GM10847 (cell line): ENCODE data around the gene GBP4.

Experiments used
- POLR2A ChIP-seq: IDR thresholded peaks from 2 replicates; pipeline ENCODE4 v1.6.1; 2011; ENCODE audit not compliant: insufficient read length; ENCODE audit errors: extremely low read depth

GBP4 gene

DNA sequence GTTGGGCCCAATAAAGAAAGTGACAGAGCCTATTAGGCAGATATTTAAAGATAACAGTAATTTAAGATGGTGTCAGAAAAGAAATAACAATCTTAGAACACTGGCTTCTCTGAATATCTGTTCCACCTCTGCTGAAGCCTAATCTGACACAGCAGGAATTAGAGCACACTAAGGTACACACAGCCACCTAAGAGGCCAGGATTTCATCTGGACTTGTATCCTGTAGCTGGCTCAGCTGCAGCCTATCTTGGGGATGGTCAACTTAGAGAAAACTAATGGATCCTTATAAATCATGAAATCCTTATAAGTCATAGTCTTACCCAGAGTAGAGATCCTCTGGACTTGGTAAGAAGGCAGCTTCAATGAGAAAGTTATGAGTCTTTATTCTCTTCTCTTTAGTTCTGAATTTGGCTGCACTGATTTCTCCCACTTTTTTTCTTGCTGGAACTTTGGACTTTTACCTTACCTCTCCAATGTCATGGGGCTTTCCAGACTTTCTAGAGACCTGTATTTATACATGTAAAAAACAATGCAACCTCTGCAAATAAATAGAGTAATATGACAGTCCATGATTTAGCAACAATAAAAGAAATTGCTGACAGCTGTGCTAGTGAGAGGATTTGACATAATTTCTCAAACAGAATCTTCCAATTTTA, 23.0 kb downstream of the GBP4 start, which contains the start of gene GBP7:
TSS of gene GBP7 (minus strand) at position 403 of the 656 bp plus-strand sequence. CDS start 4,068 bp downstream, outside the sequence.
- TF ChIP-seq POLR2A = no peak

DNA sequence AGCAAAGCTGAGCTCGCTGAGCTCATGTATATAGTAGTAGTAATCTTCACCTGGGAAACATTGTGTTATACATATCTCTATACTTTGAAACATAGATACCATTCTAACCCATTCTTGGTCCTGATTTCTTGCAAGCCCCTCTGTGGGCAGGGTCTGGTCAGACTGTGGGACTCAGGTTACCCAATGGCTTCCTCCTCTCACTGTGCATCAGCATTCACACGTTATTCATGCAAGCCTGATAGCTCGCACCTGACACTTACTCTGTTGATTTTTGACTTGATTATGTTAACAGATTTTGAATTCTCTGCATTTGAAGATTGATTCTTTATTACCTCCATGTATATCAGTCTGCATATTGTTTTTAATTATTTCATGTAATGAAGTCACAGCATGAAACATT, 24.3 kb downstream of the GBP4 start:
- no peak for TF ChIP-seq POLR2A

DNA sequence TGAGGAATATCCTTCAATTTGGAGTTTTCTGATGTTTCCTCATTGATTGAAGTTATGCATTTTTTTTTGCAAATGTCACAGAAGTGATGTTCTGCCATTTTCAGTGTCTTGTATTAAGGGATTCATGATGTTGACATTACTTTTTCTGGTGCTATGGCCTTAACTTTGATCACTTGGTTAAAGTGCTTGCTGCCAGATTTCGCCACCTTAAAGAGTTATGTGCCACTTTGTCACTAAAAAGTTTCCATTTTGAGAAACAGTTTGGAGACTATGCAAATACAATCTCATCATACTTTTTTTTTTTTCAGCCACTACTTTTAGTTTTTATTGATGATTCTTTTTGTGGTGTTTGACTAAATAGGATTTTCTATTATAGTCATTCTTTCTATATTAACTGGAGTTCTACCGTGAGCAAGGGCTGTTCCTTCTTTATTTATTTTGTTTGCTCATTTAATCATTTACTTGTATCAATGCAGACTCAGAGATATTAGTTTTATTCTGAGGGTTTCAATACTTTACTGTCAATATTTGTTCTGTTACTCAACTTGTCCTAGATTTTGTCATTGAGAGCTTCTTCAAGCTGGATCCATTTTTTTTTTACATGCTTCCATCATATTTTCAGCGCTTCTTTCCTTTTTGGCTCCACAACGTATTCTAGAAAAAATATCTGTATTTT, 26.1 kb downstream of the GBP4 start:
- TF ChIP-seq POLR2A = no peak

DNA sequence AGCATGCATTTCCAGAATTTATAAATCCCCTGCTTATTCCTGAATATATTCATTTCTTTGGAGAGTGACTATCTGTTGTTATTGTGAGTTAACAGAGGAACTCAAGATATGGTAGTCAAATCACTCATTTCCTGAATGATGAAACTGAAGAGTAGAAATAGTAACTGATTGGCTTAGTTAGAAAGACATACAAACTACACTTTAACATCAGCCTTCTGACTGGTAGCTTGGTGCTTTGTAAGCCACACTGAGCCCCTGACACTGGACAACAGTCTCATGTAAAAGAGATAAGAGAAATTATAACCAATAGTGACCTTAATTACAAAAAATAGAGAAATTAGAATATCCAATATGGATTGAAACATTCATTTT, 27.7 kb downstream of the GBP4 start:
- TF ChIP-seq POLR2A = no peak

DNA sequence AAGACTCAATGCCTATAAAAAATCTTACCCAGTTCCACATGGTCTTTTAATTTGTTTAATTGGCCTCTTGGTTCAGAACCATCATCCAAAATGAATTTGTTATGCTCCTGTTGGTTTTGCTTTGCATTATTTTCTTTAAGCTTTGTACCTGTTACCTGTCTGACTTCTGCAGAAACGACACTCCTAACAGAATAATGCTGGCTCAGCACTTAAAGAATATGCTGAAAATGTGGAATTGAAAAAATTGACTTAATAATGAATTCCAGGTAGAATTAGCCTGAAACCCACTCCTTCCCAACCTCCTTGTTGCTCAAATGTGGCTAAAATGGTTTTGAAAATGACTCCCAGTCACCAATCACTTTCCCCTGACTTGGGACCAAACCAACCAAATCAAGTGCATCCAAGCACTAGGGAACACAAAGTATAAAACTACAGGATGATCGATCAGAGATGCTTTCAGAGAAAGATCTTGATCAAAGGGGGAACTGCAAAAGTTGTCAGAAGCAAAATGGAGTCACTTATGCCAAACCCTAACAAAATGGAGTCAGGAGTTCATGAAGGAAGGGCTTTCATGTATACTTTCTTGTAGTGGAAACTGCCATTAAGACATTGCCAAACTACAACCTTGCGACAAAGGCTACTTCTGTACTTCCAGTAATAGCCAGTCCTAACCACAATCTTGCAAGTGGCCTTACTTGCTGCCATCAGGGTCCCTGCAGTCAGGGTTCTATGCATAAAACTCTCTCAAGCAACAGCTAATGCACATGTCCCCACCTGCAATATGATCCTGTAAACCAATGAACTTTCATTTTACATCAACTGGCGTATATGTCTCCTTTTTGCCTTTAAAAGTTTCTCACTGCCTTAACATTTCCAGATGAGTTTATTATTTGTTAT, 28.3 kb downstream of the GBP4 start:
- TF ChIP-seq POLR2A = no peak

DNA sequence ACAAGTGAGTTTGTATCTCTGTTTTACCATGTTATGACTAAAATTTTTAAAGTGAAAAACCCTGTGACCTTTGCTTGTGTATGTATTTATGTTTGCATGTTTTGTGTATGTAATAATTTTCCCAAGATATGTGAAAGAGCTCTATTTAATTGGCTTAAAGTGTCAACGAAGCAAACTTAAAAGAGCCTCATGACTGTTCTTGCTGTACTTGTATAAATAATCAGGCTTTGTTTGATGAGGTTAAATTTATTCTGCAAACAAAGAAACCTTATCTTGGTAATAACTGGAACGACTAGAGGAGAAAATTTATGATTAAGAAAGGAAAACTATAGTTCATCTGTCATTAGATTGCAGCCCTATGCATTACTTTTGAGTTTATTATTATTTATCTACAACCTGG, 29.6 kb downstream of the GBP4 start:
- no peak for TF ChIP-seq POLR2A

DNA sequence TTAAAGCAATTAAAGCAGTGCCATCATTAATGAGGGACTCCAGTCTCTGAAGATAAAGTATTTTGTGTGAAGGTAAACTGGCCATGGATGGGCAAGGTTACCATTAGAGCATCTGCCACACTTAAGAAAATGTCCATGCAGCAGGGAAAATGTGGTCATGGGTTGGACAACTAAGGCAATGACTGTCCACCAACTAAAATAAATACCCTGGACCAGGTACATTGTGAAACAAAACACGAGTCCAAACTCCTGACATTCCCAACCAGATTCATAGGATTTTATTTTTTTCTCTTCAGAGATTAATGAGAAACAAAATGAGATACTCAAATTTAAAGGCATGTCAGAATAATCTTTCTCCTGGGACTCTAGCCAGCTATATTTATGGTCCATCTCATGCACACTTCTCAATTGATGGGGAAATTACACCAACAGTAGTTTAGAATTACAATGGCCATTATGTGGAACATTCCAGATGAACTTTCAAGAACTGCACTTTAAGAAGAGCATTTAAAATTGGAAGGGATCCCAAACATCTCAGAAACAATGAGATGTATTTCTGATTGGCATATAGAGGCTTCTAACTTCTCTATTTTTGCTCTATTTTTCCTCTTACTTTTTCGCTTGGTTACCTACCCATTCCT, 31.0 kb downstream of the GBP4 start:
- no peak for TF ChIP-seq POLR2A

DNA sequence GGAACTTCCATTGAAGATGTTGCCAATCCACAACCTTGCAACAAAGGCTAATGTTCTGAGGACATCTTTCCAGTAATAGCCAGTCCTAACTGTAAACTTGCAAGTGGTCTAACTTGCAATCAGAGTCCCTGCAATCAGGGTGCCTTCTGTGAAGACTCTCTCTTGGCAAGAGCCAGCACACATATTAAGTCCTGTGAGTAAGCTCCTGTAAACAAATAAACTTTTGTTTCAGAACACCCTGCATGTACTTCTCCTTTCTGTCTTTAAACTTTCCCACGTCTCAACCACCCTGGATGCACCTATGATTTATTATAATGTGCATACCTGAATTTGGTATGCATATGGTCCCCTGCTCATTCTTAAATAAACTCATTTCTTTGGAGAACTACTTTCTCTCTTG, 32.0 kb downstream of the GBP4 start:
- no peak for TF ChIP-seq POLR2A

DNA sequence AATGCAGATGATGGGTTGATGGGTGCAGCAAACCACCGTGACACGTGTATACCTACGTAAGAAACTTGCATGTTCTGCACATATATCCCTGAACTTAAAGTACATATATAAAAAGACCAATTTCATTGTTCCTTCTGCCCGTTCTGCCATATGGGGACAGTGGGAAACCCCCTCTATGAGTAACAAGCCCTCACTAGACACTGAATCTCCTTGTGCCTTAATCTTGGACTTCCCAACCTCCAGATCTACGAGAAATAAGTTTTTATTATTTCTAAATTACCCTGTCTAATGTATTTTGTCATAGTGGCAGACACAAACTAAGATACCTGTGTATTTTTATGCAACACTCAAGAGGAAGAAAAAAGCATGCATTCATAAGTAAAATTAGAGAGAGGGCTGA, 32.9 kb downstream of the GBP4 start:
- no peak for TF ChIP-seq POLR2A

DNA sequence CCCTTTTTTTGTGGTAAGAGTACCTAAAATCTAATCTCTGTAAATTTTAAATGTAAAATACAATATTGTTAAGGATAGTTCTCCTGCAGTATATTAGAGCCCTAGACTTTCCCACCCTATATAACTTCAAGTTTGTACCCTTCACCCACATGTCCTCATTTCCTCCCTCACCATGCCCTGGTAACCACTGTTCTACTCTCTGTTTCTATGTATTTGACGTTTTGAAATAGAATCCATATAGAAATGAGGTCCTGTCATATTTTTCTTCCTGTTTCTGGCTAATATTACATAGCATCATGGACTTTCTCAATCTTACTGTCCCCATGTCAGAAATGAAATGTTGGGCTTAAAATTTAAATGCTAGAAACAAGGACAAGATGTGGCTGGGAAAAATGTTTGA, 47.7 kb downstream of the GBP4 start:
- TF ChIP-seq POLR2A = no peak

DNA sequence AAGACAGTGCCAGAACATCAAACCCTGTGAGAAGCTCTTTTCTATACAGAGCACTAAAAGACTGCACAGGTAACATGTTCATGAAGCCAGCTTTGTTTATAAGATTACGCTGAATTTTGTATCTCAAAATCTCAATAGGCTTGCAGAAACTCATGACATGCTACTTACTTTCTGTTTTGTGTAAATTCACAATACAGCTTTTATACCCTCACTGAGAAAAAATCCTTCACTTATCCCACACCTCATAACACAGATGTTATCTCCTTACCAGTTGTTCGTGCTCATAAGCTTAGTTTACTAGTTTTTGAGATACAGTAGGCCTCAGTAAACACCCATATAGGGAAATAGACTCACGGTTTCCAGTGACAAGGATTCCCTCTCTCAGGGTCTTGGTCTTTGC, 48.8 kb downstream of the GBP4 start:
- no peak for TF ChIP-seq POLR2A

DNA sequence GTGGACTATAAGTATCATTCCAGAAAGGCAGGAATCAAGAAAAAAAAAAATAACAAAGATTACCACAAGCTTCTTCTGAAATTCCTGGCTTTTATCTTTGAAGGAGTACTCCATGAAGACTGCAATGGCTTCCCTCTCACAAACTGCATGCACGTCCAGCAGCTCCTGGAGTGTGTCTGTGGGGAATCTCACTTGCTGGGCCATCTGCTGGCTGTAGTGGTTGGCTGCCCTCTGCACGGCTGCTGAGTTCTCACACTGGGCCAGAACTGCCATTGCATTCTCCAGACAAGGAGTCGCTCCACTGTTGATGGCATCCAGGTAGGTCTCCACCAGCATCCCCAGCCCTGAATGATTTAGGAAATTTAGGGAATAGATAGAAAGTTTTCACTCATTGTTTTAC, 49.5 kb downstream of the GBP4 start:
- TF ChIP-seq POLR2A = no peak

DNA sequence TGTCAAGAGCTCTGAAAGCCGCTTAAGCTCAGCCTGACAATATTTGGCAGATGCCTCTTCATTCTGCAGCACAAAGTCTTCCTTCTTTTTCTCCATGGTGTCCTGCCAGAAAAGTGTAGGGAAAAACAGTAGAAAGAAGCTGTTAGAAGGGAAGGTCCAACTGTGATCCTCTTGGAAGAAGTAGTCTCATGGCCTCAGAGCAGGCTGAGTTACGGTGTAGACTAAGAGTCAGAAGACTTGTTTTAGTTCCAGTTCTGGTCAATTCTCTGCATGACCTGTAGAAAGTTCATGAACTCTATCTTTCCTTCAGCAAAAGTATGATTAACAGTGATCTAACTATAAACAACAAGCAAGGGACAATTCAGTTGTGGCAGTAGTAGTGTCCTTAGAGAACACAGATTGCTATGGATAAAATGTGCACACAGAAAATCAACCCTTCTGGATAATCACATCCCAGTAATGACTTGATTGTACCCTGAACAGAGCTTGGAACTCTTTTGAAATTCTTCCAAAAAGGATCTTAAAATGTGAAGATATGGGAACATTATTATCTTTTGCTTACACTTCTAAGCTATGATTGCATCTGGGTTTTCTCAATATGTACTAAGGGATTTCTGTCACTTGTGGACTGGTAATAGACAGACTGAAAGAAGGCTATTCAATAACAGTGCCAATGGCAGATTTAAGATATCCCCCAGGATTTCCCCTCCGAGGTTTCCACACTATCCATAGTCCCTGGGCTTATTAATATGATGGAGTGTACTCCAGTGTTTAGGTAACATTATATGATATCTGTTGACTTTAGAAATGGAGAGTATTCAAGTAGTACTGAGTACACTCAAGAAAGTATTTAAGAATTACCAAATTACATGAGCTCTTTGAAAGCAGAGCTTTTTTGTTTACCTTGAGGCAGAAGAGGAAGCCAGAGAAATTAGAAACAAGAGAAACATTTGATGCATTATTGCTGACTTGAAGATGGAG, 50.8 kb downstream of the GBP4 start:
- no peak for TF ChIP-seq POLR2A

DNA sequence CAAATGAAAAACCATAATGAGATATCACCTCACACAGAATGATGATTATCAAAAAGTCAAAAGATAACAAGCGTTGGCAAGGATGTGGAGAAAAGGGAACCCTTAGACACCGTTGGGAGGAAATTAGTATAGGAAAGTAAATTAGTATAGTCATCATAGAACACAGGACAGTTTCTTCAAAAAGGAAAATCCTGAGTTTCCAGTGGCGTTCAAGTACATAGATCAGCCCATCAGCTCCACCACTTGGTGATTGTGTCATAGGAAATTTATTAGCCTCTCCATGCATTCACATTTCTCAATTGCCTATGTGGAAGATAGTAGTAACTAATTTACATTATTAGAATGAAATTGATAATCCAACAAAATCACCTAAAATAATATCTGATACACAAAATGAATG, 52.0 kb downstream of the GBP4 start:
- no peak for TF ChIP-seq POLR2A
